Gastroesophageal sphincter (tissue), 3 donors: ENCODE measurements around the gene DSCAML1.

Experiments used
- CTCF ChIP-seq, 4 experiments: fragments of 200-600 bp in 2 of 4; fragments of 450-650 bp in 2 of 4; sonication (generic) in 1 of 4; IDR thresholded peaks; one replicate each; pipeline ENCODE4 v1.5.1; 2017 to 2019; ENCODE audit warnings: antibody characterized with exemption in 4 of 4, mild to moderate bottlenecking in 2 of 4, moderate library complexity in 2 of 4
- POLR2AphosphoS5 ChIP-seq: sonication (generic); formaldehyde crosslinking; IDR thresholded peaks from one replicate; pipeline ENCODE4 v1.6.1; 2017; ENCODE audit warnings: antibody characterized with exemption

DNA sequence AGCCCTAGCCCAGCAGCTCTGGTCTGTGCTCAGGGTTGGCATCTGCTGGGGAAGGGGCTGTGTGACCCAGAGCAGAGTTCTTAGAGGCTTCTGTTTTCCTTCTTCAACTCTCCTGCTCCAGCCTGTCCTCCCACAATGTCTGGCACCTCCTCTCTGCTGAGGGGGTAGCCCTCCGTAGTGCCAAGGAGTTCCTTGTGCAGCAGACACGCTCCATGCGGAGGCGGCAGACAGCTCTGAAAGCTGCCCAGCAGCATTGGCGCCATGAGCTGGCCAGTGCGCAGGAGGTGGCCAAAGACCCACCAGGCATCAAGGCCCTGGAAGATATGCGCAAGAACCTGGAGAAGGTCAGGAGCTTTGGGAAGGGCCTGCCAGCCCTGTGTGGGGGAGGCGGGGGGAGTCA lies 400.0 kb downstream of the DSCAML1 start:
- no peak for TF ChIP-seq POLR2AphosphoS5
- TF ChIP-seq CTCF (IDR thresholded peaks at IDR 0.05): no peak
